GM23338 (cell line): Measurements from ENCODE around the gene ENTPD6. TPM values are rescaled to one million over a fixed set of nuclear protein-coding genes. Genes with fewer than 3 reads are reported as not detected.

Source experiments
- ATAC-seq: fragments of 200-7000 bp; cut with Tn5 transposase; 3 replicates; pipeline ENCODE4 v1.9.1; 2020
- DNase-seq: peaks from one replicate; pipeline ENCODE4 v3.0.0-alpha.2; 2015; ENCODE audit warnings: low spot score
- H2AFZ ChIP-seq: fragments of 200-600 bp; sonication (generic); 2 replicates; pipeline ENCODE4 v1.8.0; 2016; ENCODE audit warnings: antibody characterized with exemption, mild to moderate bottlenecking, moderate library complexity
- H3F3A ChIP-seq: fragments of 200-600 bp; sonication (generic); replicated peaks from 2 replicates; pipeline ENCODE4 v1.8.0; 2017; ENCODE audit warnings: antibody characterized with exemption, mixed run types, low read depth
- H3K27ac ChIP-seq: fragments of 200-600 bp; sonication (generic); 2 replicates; pipeline ENCODE4 v1.6.1; 2016; ENCODE audit warnings: low read depth
- H3K27me3 ChIP-seq: fragments of 200-600 bp; sonication (generic); 2 replicates; pipeline ENCODE4 v1.8.0; 2016; ENCODE audit warnings: mild to moderate bottlenecking, mixed run types, moderate library complexity; ENCODE audit not compliant: insufficient read depth
- H3K36me3 ChIP-seq: fragments of 200-600 bp; sonication (generic); 2 replicates; pipeline ENCODE4 v1.8.0; 2016; ENCODE audit warnings: mild to moderate bottlenecking; ENCODE audit not compliant: insufficient read depth
- H3K4me1 ChIP-seq: fragments of 200-600 bp; sonication (generic); 2 replicates; pipeline ENCODE4 v1.8.0; 2016; ENCODE audit warnings: mild to moderate bottlenecking, moderate library complexity; ENCODE audit not compliant: insufficient read depth
- H3K4me2 ChIP-seq: fragments of 200-600 bp; sonication (generic); 2 replicates; pipeline ENCODE4 v1.7.1; 2017; ENCODE audit warnings: mixed run types
- H3K4me3 ChIP-seq: fragments of 200-600 bp; sonication (generic); 2 replicates; pipeline ENCODE4 v1.6.1; 2016; ENCODE audit warnings: mixed run types
- H3K79me2 ChIP-seq: fragments of 200-600 bp; sonication (generic); replicated peaks from 2 replicates; pipeline ENCODE4 v1.8.0; 2017; ENCODE audit warnings: mild to moderate bottlenecking; ENCODE audit not compliant: insufficient read depth
- H3K9me2 ChIP-seq: fragments of 200-600 bp; sonication (generic); 2 replicates; pipeline ENCODE4 v1.8.0; 2017; ENCODE audit not compliant: insufficient read depth
- H4K20me1 ChIP-seq: fragments of 200-600 bp; sonication (generic); replicated peaks from 2 replicates; pipeline ENCODE4 v1.8.0; 2017; ENCODE audit warnings: mild to moderate bottlenecking; ENCODE audit not compliant: insufficient read depth
- H3K27ac Mint-ChIP-seq: 2 replicates; pipeline ENCODE4 v1.8.0; 2020; ENCODE audit warnings: inconsistent platforms, mild to moderate bottlenecking, moderate library complexity, mixed read lengths
- H3K27me3 Mint-ChIP-seq: 3 replicates; pipeline ENCODE4 v1.8.0; 2022; ENCODE audit warnings: low read depth, mild to moderate bottlenecking, moderate library complexity, mixed read lengths, inconsistent platforms; ENCODE audit not compliant: insufficient read depth, poor library complexity
- H3K36me3 Mint-ChIP-seq: 3 replicates; pipeline ENCODE4 v1.8.0; 2021; ENCODE audit warnings: low read depth, mild to moderate bottlenecking, inconsistent platforms, moderate library complexity, mixed read lengths
- H3K4me1 Mint-ChIP-seq: 3 replicates; pipeline ENCODE4 v1.8.0; 2020; ENCODE audit warnings: mild to moderate bottlenecking, inconsistent platforms, mixed read lengths
- H3K4me3 Mint-ChIP-seq: 3 replicates; pipeline ENCODE4 v1.8.0; 2021; ENCODE audit warnings: moderate library complexity, mild to moderate bottlenecking, inconsistent platforms, mixed read lengths
- H3K9me3 Mint-ChIP-seq: 3 replicates; pipeline ENCODE4 v1.8.0; 2020; ENCODE audit warnings: moderate library complexity, mild to moderate bottlenecking, inconsistent platforms, mixed read lengths
- CREB1 ChIP-seq: fragments of 250-450 bp; sonication (Bioruptor Pico); IDR thresholded peaks from 2 replicates; pipeline ENCODE4 v1.5.0; 2020; ENCODE audit warnings: low read depth, mild to moderate bottlenecking, moderate library complexity
- CTCF ChIP-seq, 2 experiments: fragments of 200-600 bp in 1 of 2; sonication (generic) in 1 of 2; conservative IDR thresholded peaks; 2 replicates each; pipeline versions ENCODE4 v1.5.1 to v1.6.1; 2016 to 2017; ENCODE audit warnings: antibody characterized with exemption in 2 of 2, low read depth in 2 of 2, mild to moderate bottlenecking in 2 of 2, moderate library complexity in 1 of 2
- ETS1 ChIP-seq: IDR thresholded peaks from 2 replicates; pipeline ENCODE4 v1.6.1; 2016; ENCODE audit warnings: antibody characterized with exemption
- EZH2phosphoT487 ChIP-seq: fragments of 200-600 bp; sonication (generic); IDR thresholded peaks from one replicate; pipeline ENCODE4 v1.8.1; 2018; ENCODE audit warnings: antibody characterized with exemption; ENCODE audit not compliant: unreplicated experiment
- JUNB ChIP-seq: IDR thresholded peaks from one replicate; pipeline ENCODE4 v1.6.1; 2016; ENCODE audit warnings: antibody characterized with exemption; ENCODE audit not compliant: unreplicated experiment
- NANOG ChIP-seq: IDR thresholded peaks from 2 replicates; pipeline ENCODE4 v1.6.1; 2016; ENCODE audit warnings: antibody characterized with exemption, borderline replicate concordance
- POLR2AphosphoS5 ChIP-seq: IDR thresholded peaks from 2 replicates; pipeline ENCODE4 v1.6.1; 2016; ENCODE audit warnings: antibody characterized with exemption, low read depth
- STAT1 ChIP-seq: IDR thresholded peaks from one replicate; pipeline ENCODE4 v1.6.1; 2016; ENCODE audit warnings: antibody characterized with exemption; ENCODE audit not compliant: unreplicated experiment
- ZNF114 ChIP-seq: fragments of 250-450 bp; sonication (Bioruptor Pico); IDR thresholded peaks from 2 replicates; pipeline ENCODE4 v1.5.0; 2020; ENCODE audit warnings: mild to moderate bottlenecking, moderate library complexity
- ZNF331 ChIP-seq: fragments of 250-450 bp; sonication (Bioruptor Pico); IDR thresholded peaks from 2 replicates; pipeline ENCODE4 v1.5.0; 2020; ENCODE audit warnings: low read depth, mild to moderate bottlenecking, moderate library complexity
- ZNF462 ChIP-seq: fragments of 250-450 bp; sonication (Bioruptor Pico); IDR thresholded peaks from 2 replicates; pipeline ENCODE4 v1.5.0; 2020; ENCODE audit warnings: mild to moderate bottlenecking, moderate library complexity
- polyA plus RNA-seq: library from polyadenylated mRNA; unstranded; fragments of >200 nt; fragmentation: Nextera tagmentation; extraction: Ambion mirVana; gene quantifications from 2 replicates; pipeline ENCODE4 v1.2.1, GENCODE V29; 2016
- total RNA-seq: library from RNA; depleted of rRNA; stranded (reverse); fragments of >200 nt; shearing (Covaris generic); gene quantifications from 2 replicates; pipeline ENCODE4 v1.2.3, GENCODE V29; 2014

Gene ENTPD6
- total and polyA plus RNA-seq, 2 experiments from 2014 or later = 19.3 to 45.9 TPM

- Mint-ChIP-seq H3K27ac (no peak overlapping the region), H3K9me3 (no peaks in the 10 kb centered on the region), H3K27me3 (peaks cover 14% of the 10 kb centered on the region), H3K4me1 (no peaks in the 10 kb centered on the region), H3K36me3 (peaks cover 35% of the 10 kb centered on the region), H3K4me3 (no peak overlapping the region)
- ATAC-seq (no peak), DNase-seq (no peak)
- Histone ChIP-seq H3K27me3 (no peaks in the 10 kb centered on the region), H3K27ac (no peak overlapping the region), H3K79me2 (no peaks in the 10 kb centered on the region), H3F3A (no peaks in the 10 kb centered on the region), H4K20me1 (no peaks in the 10 kb centered on the region; the same call in 1 of the 2 replicates), H3K4me3 (no peak overlapping the region), H3K36me3 (no peaks in the 10 kb centered on the region; the same call in 1 of the 2 replicates), H2AFZ (no peak overlapping the region), H3K4me1 (no peaks in the 10 kb centered on the region), H3K9me2 (no peaks in the 10 kb centered on the region), H3K4me2 (no peak overlapping the region)
- no peak for TF ChIP-seq ZNF331 (CRISPR knock-in tag)
- no peak for TF ChIP-seq CREB1 (CRISPR knock-in tag)
- TF ChIP-seq EZH2phosphoT487 = no peak
- TF ChIP-seq CTCF (conservative IDR thresholded peaks at IDR 0.05; ENCODE audit: low read depth in 2 of 2) = no peak
Observed at GRCh38 chr20:25273541-25274358, 78.2 kb downstream of the ENTPD6 start.

GRCh38 chr20:25274481-25274880 is 79.0 kb downstream of the ENTPD6 start:
- no peaks in the 10 kb centered on the region for H3K9me2 ChIP-seq
- Mint-ChIP-seq H3K4me3 (no peak overlapping the region), H3K36me3 (peaks cover 33% of the 10 kb centered on the region), H3K9me3 (no peaks in the 10 kb centered on the region), H3K4me1 (no peaks in the 10 kb centered on the region), H3K27me3 (peaks cover 14% of the 10 kb centered on the region), H3K27ac (no peak overlapping the region)
- no peaks in the 10 kb centered on the region for H3K79me2 ChIP-seq
- H3K36me3 ChIP-seq = no peaks in the 10 kb centered on the region; the same call in 1 of the 2 replicates
- no peak overlapping the region for H3K4me2 ChIP-seq
- ATAC-seq = no peak
- H3K4me1 ChIP-seq = no peaks in the 10 kb centered on the region
- no peak overlapping the region for H3K27ac ChIP-seq
- H3K27me3 ChIP-seq = no peaks in the 10 kb centered on the region
- no peak for DNase-seq
- no peak overlapping the region for H2AFZ ChIP-seq
- H4K20me1 ChIP-seq = no peaks in the 10 kb centered on the region
- H3K4me3 ChIP-seq = no peak overlapping the region
- H3F3A ChIP-seq = no peaks in the 10 kb centered on the region
- TF ChIP-seq ETS1 (no peak), STAT1 (no peak), CREB1 (CRISPR knock-in tag) (no peak), ZNF462 (CRISPR knock-in tag) (no peak), ZNF114 (CRISPR knock-in tag) (no peak), JUNB (no peak), POLR2AphosphoS5 (no peak), NANOG (no peak), ZNF331 (CRISPR knock-in tag) (no peak)
